B cell (primary cell): ENCODE results near the gene CHMP5.

Source experiments
- EZH2 ChIP-seq: IDR thresholded peaks from 2 replicates; pipeline ENCODE4 v1.6.1; 2012; ENCODE audit warnings: borderline replicate concordance, low read depth, mild to moderate bottlenecking, moderate library complexity, low read length; ENCODE audit not compliant: insufficient read depth, poor library complexity, severe bottlenecking
- TF ChIP-seq, protein P1 (sequence below): fragments of 200-600 bp; IDR thresholded peaks from one replicate; pipeline ENCODE4 v1.8.0; 2022; ENCODE audit warnings: antibody characterized with exemption, mild to moderate bottlenecking

DNA sequence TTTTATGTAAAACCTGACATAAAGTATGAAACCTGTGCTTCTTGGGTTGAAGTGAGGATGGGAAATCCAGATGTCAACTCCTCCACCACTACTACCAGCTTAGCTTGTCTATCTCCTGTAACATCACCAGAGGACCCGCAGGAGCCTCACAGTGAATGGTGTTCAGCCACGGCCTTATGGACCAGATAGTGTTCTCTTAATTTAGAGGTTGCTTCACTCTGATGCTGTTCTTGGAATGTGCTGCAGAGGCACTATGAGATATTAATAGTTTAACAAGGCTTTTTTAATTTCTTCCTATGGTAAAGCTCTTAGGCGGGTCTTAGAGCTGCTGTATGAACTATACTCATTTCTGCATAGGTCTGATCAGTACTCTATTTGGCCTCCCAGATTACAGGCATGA lies 53.4 kb downstream of the CHMP5 start:
- TF ChIP-seq, protein P1, sequence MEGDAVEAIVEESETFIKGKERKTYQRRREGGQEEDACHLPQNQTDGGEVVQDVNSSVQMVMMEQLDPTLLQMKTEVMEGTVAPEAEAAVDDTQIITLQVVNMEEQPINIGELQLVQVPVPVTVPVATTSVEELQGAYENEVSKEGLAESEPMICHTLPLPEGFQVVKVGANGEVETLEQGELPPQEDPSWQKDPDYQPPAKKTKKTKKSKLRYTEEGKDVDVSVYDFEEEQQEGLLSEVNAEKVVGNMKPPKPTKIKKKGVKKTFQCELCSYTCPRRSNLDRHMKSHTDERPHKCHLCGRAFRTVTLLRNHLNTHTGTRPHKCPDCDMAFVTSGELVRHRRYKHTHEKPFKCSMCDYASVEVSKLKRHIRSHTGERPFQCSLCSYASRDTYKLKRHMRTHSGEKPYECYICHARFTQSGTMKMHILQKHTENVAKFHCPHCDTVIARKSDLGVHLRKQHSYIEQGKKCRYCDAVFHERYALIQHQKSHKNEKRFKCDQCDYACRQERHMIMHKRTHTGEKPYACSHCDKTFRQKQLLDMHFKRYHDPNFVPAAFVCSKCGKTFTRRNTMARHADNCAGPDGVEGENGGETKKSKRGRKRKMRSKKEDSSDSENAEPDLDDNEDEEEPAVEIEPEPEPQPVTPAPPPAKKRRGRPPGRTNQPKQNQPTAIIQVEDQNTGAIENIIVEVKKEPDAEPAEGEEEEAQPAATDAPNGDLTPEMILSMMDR, result no peak
- no peak for TF ChIP-seq EZH2
